ENCODE data around the gene APRT.

The APRT gene

GRCh38 chr16:88854306-88855111 lies 42.8 kb upstream of the APRT start:
- Histone ChIP-seq H3K4me3 (ENCODE audit: low read length in 2 of 2) (no peak overlapping the region), H3K36me3 (ENCODE audit: control insufficient read depth in 2 of 2, insufficient read depth in 2 of 2, low read length in 2 of 2) (peaks cover 7 to 13% of the 10 kb centered on the region in 2 donors), H3K27ac (ENCODE audit: low read depth in 2 of 2, low read length in 2 of 2) (peak overlapping the region in 1 of 2 donors; percentile 32), H3K4me1 (ENCODE audit: control insufficient read depth in 2 of 2, insufficient read depth in 2 of 2, low read length in 2 of 2) (peaks cover 16% of the 10 kb centered on the region in 2 donors), H3K27me3 (ENCODE audit: control insufficient read depth in 2 of 2, insufficient read depth in 2 of 2, low read length in 2 of 2) (no peaks in the 10 kb centered on the region), H3K9ac (ENCODE audit: low read depth in 1 of 2, low read length in 2 of 2) (no peak overlapping the region), H3K9me3 (ENCODE audit: control insufficient read depth in 2 of 2, low read length in 2 of 2) (no peaks in the 10 kb centered on the region)

DNA sequence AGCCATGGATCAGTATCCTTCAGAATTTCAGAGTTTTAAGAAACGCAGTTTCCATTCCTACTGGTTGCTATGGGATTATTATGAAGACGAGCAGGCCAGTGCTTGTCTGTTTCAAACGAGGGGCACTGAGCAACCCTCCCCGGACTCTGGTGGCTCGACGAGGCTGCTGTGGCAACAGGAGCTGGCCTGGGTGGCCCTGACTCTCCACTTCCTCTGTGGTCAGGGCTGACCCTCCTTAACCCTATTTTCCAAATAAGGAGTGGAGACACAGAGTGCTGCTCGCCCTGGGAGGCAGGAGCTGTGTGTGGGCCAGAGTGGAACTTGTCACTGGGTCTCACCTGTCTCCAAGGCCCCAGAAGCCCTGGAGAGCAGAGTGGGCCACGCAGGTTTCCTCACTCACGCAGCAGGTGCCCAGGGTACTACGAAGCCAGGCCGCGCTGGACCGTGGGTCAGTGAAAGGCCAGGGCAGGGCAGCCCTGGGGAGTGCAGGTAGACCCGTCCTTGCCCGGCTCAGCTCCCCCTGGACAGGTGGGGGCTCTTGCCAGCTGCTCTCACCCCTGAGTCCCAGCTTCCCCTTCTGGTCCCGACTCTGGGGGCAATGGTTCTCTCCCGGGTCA lies 41.7 kb upstream of the APRT start:
- Histone ChIP-seq H3K27ac (ENCODE audit: low read depth in 2 of 2, low read length in 2 of 2) (no peak overlapping the region), H3K36me3 (ENCODE audit: control insufficient read depth in 2 of 2, insufficient read depth in 2 of 2, low read length in 2 of 2) (peaks cover 3 to 4% of the 10 kb centered on the region in 2 donors), H3K9me3 (ENCODE audit: control insufficient read depth in 2 of 2, low read length in 2 of 2) (no peaks in the 10 kb centered on the region), H3K4me1 (ENCODE audit: control insufficient read depth in 2 of 2, insufficient read depth in 2 of 2, low read length in 2 of 2) (peaks cover 15 to 16% of the 10 kb centered on the region in 2 donors), H3K27me3 (ENCODE audit: control insufficient read depth in 2 of 2, insufficient read depth in 2 of 2, low read length in 2 of 2) (no peaks in the 10 kb centered on the region), H3K4me3 (ENCODE audit: low read length in 2 of 2) (no peak overlapping the region), H3K9ac (ENCODE audit: low read depth in 1 of 2, low read length in 2 of 2) (no peak overlapping the region)

DNA sequence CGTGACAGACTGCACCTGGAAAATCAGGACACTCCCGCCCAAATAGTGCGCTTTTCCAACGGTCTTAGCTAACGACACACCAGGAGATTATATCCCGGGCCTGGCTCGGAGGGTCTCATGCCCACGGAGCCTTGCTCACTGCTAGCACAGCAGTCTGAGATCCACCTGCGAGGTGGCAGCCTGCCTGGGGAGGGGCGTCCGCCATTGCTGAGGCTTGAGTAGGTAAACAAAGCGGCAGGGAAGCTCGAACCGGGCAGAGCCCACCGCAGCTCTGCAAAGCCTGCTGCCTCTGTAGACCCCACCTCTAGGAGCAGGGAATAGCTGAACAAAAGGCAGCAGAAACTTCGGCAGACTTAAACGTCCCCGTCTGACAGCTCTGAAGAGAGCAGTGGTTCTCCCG lies 39.9 kb upstream of the APRT start:
- H3K36me3 ChIP-seq (ENCODE audit: control insufficient read depth in 2 of 2, insufficient read depth in 2 of 2, low read length in 2 of 2): peaks cover 3 to 4% of the 10 kb centered on the region in 2 donors
- H3K9me3 ChIP-seq (ENCODE audit: control insufficient read depth in 2 of 2, low read length in 2 of 2): no peaks in the 10 kb centered on the region
- no peaks in the 10 kb centered on the region for H3K27me3 ChIP-seq (ENCODE audit: control insufficient read depth in 2 of 2, insufficient read depth in 2 of 2, low read length in 2 of 2)
- H3K4me3 ChIP-seq (ENCODE audit: low read length in 2 of 2): no peak overlapping the region
- no peak overlapping the region for H3K9ac ChIP-seq (ENCODE audit: low read depth in 1 of 2, low read length in 2 of 2)
- no peak overlapping the region for H3K27ac ChIP-seq (ENCODE audit: low read depth in 2 of 2, low read length in 2 of 2)
- H3K4me1 ChIP-seq (ENCODE audit: control insufficient read depth in 2 of 2, insufficient read depth in 2 of 2, low read length in 2 of 2): peaks cover 4 to 10% of the 10 kb centered on the region in 2 donors

- Histone ChIP-seq H3K36me3 (ENCODE audit: control insufficient read depth in 2 of 2, insufficient read depth in 2 of 2, low read length in 2 of 2) (peaks cover 3 to 4% of the 10 kb centered on the region in 2 donors), H3K27ac (ENCODE audit: low read depth in 2 of 2, low read length in 2 of 2) (no peak overlapping the region)
Observed at GRCh38 chr16:88850531-88851199, 38.9 kb upstream of the APRT start.

DNA sequence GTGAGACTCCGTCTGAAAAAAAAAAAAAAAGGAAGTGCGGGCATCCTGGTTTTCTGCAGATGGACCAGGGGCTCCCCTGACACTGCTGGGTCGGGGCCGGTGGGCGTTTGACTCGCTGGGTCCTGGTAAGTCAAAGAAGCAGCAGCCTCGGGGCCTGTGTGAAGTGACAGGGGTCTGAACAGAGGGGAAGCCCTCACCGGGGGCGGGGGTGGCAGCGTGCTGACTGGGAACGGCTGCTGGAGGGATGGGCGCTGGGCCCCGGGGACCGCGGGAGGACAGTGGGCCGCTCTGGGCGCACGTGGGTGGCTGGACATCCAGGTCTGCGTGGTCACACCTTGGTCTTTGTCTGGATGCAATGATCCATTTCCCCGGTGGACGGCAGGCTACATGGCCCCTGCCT lies 36.8 kb upstream of the APRT start:
- Histone ChIP-seq H3K9ac (ENCODE audit: low read depth in 1 of 2, low read length in 2 of 2) (no peak overlapping the region), H3K36me3 (ENCODE audit: control insufficient read depth in 2 of 2, insufficient read depth in 2 of 2, low read length in 2 of 2) (peaks cover 3 to 4% of the 10 kb centered on the region in 2 donors)

More at GRCh38 chr16:88850531-88851199, 38.9 kb upstream of the APRT start:
- Histone ChIP-seq H3K27me3 (ENCODE audit: control insufficient read depth in 2 of 2, insufficient read depth in 2 of 2, low read length in 2 of 2) (no peaks in the 10 kb centered on the region), H3K4me3 (ENCODE audit: low read length in 2 of 2) (no peak overlapping the region), H3K4me1 (ENCODE audit: control insufficient read depth in 2 of 2, insufficient read depth in 2 of 2, low read length in 2 of 2) (peaks cover 0 to 4% of the 10 kb centered on the region in 2 donors), H3K9ac (ENCODE audit: low read depth in 1 of 2, low read length in 2 of 2) (no peak overlapping the region), H3K9me3 (ENCODE audit: control insufficient read depth in 2 of 2, low read length in 2 of 2) (no peaks in the 10 kb centered on the region)

GRCh38 chr16:88847654-88848053 lies 35.9 kb upstream of the APRT start:
- peaks cover 4% of the 10 kb centered on the region in 2 donors for H3K36me3 ChIP-seq (ENCODE audit: control insufficient read depth in 2 of 2, insufficient read depth in 2 of 2, low read length in 2 of 2)
- no peak overlapping the region for H3K27ac ChIP-seq (ENCODE audit: low read depth in 2 of 2, low read length in 2 of 2)
- H3K9ac ChIP-seq (ENCODE audit: low read depth in 1 of 2, low read length in 2 of 2): no peak overlapping the region
- no peak overlapping the region for H3K4me3 ChIP-seq (ENCODE audit: low read length in 2 of 2)
- no peaks in the 10 kb centered on the region for H3K4me1 ChIP-seq (ENCODE audit: control insufficient read depth in 2 of 2, insufficient read depth in 2 of 2, low read length in 2 of 2)
- H3K27me3 ChIP-seq (ENCODE audit: control insufficient read depth in 2 of 2, insufficient read depth in 2 of 2, low read length in 2 of 2): no peaks in the 10 kb centered on the region
- no peaks in the 10 kb centered on the region for H3K9me3 ChIP-seq (ENCODE audit: control insufficient read depth in 2 of 2, low read length in 2 of 2)

More for the DNA sequence above, 36.8 kb upstream of the APRT start:
- H3K4me1 ChIP-seq (ENCODE audit: control insufficient read depth in 2 of 2, insufficient read depth in 2 of 2, low read length in 2 of 2): no peaks in the 10 kb centered on the region
- no peaks in the 10 kb centered on the region for H3K9me3 ChIP-seq (ENCODE audit: control insufficient read depth in 2 of 2, low read length in 2 of 2)
- no peak overlapping the region for H3K4me3 ChIP-seq (ENCODE audit: low read length in 2 of 2)
- H3K27ac ChIP-seq (ENCODE audit: low read depth in 2 of 2, low read length in 2 of 2): no peak overlapping the region
- H3K27me3 ChIP-seq (ENCODE audit: control insufficient read depth in 2 of 2, insufficient read depth in 2 of 2, low read length in 2 of 2): no peaks in the 10 kb centered on the region

DNA sequence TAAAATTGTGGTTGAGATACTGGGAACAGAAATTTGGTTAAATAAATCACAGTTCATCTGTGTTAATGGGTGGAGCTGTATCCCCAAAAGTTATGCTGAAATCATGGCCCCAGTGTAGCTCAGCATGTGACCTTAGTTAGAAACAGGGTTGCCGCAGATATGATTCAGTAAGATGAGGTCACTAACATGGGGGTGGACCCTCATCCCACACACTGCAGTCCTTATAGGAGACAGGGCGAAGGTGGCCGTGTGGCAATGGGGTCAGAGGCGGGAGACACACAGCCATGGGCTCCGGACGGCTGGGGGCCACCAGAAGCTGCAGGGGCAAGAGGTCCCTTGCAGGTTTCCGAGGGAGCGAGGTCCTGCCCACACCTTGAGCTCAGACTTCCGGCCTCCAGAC lies 34.4 kb upstream of the APRT start:
- H3K4me3 ChIP-seq (ENCODE audit: low read length in 2 of 2): no peak overlapping the region
- no peak overlapping the region for H3K27ac ChIP-seq (ENCODE audit: low read depth in 2 of 2, low read length in 2 of 2)
- H3K27me3 ChIP-seq (ENCODE audit: control insufficient read depth in 2 of 2, insufficient read depth in 2 of 2, low read length in 2 of 2): no peaks in the 10 kb centered on the region
- peaks cover 4 to 9% of the 10 kb centered on the region in 2 donors for H3K36me3 ChIP-seq (ENCODE audit: control insufficient read depth in 2 of 2, insufficient read depth in 2 of 2, low read length in 2 of 2)
- no peaks in the 10 kb centered on the region for H3K4me1 ChIP-seq (ENCODE audit: control insufficient read depth in 2 of 2, insufficient read depth in 2 of 2, low read length in 2 of 2)
- no peaks in the 10 kb centered on the region for H3K9me3 ChIP-seq (ENCODE audit: control insufficient read depth in 2 of 2, low read length in 2 of 2)
- no peak overlapping the region for H3K9ac ChIP-seq (ENCODE audit: low read depth in 1 of 2, low read length in 2 of 2)

DNA sequence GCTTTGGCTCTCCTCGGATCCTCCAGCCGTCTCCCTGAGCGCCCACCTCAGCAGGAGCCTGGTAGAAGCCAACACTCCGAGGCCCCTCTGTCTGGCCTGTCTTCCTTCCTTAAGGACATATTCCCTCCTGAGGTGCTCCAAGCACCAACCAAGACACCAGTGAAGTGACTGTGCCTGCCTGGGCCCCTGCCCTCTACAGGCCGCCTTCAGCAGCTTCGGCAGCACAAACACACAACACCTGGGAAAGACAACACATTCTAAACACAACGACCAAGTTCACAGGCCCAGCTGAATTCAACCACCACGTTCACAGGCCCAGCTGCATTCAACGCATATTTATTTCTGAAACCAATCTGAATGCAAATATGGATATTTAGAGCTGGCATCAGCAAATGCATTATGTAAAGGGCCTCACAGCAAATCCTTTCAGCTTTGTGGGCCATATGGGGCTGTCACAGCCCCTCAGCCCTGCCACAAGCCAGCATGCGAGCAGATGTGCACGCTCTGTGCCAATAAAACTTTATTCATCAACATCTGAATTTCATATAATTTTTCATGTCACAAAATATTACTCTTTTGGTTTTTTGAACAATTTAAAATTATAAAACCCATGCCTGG lies 32.8 kb upstream of the APRT start:
- no peak overlapping the region for H3K9ac ChIP-seq (ENCODE audit: low read depth in 1 of 2, low read length in 2 of 2)
- H3K27me3 ChIP-seq (ENCODE audit: control insufficient read depth in 2 of 2, insufficient read depth in 2 of 2, low read length in 2 of 2): no peaks in the 10 kb centered on the region
- no peak overlapping the region for H3K4me3 ChIP-seq (ENCODE audit: low read length in 2 of 2)
- H3K9me3 ChIP-seq (ENCODE audit: control insufficient read depth in 2 of 2, low read length in 2 of 2): no peaks in the 10 kb centered on the region
- no peaks in the 10 kb centered on the region for H3K4me1 ChIP-seq (ENCODE audit: control insufficient read depth in 2 of 2, insufficient read depth in 2 of 2, low read length in 2 of 2)
- no peak overlapping the region for H3K27ac ChIP-seq (ENCODE audit: low read depth in 2 of 2, low read length in 2 of 2)
- peaks cover 10 to 18% of the 10 kb centered on the region in 2 donors for H3K36me3 ChIP-seq (ENCODE audit: control insufficient read depth in 2 of 2, insufficient read depth in 2 of 2, low read length in 2 of 2)

DNA sequence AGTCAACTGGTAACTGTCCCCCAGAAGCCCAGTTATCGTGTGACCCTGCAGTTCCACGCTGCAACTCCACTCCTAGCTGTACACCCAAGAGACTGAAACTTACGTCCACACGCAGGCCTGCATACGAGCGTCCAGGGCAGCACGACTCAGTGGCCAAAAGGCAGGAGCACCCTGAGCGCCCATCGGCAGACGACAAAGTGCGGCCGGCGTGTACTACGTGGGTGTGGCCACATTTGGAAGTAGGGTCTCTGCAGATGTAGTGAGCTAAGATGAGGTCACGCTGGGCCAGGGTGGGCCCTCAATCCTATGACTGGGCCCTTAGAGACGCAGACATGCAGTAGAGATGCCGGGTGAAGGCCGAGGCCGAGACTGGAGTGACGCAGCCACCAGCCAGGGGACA lies 31.5 kb upstream of the APRT start:
- Histone ChIP-seq H3K4me3 (ENCODE audit: low read length in 2 of 2) (no peak overlapping the region), H3K9ac (ENCODE audit: low read depth in 1 of 2, low read length in 2 of 2) (no peak overlapping the region), H3K9me3 (ENCODE audit: control insufficient read depth in 2 of 2, low read length in 2 of 2) (no peaks in the 10 kb centered on the region), H3K27me3 (ENCODE audit: control insufficient read depth in 2 of 2, insufficient read depth in 2 of 2, low read length in 2 of 2) (no peaks in the 10 kb centered on the region), H3K36me3 (ENCODE audit: control insufficient read depth in 2 of 2, insufficient read depth in 2 of 2, low read length in 2 of 2) (peaks cover 10 to 20% of the 10 kb centered on the region in 2 donors), H3K4me1 (ENCODE audit: control insufficient read depth in 2 of 2, insufficient read depth in 2 of 2, low read length in 2 of 2) (no peaks in the 10 kb centered on the region), H3K27ac (ENCODE audit: low read depth in 2 of 2, low read length in 2 of 2) (no peak overlapping the region)

GRCh38 chr16:88842806-88843205 lies 31.1 kb upstream of the APRT start:
- Histone ChIP-seq H3K4me1 (ENCODE audit: control insufficient read depth in 2 of 2, insufficient read depth in 2 of 2, low read length in 2 of 2) (no peaks in the 10 kb centered on the region), H3K27me3 (ENCODE audit: control insufficient read depth in 2 of 2, insufficient read depth in 2 of 2, low read length in 2 of 2) (no peaks in the 10 kb centered on the region), H3K27ac (ENCODE audit: low read depth in 2 of 2, low read length in 2 of 2) (no peak overlapping the region), H3K4me3 (ENCODE audit: low read length in 2 of 2) (no peak overlapping the region), H3K36me3 (ENCODE audit: control insufficient read depth in 2 of 2, insufficient read depth in 2 of 2, low read length in 2 of 2) (peaks cover 10 to 20% of the 10 kb centered on the region in 2 donors), H3K9ac (ENCODE audit: low read depth in 1 of 2, low read length in 2 of 2) (no peak overlapping the region), H3K9me3 (ENCODE audit: control insufficient read depth in 2 of 2, low read length in 2 of 2) (no peaks in the 10 kb centered on the region)

Measured in mucosa of rectum (tissue), 2 donors.